Measurements from ENCODE around the gene TMOD1. TPM values are rescaled to one million over a fixed set of nuclear protein-coding genes. Genes with fewer than 3 reads are reported as not detected.

The TMOD1 gene
- total RNA-seq, 2 donors from 2014 or later, result 1.0 to 4.9 TPM

GRCh38 chr9:97547098-97547829, 45.8 kb downstream of the TMOD1 start:
- intact Hi-C loops (cut with DNase I), result no loop called here
- Histone ChIP-seq H3K27me3 (no peaks in the 10 kb centered on the region), H3K27ac (no peak overlapping the region), H3K4me1 (no peaks in the 10 kb centered on the region), H3K4me3 (no peak overlapping the region), H3K36me3 (no peaks in the 10 kb centered on the region), H3K9me3 (no peaks in the 10 kb centered on the region), H3K9ac (ENCODE audit: low read depth in 2 of 2, low read length in 2 of 2) (no peak overlapping the region)
- DNase-seq, result no peak
- no peak for TF ChIP-seq CTCF (IDR thresholded peaks at IDR 0.05)

- Histone ChIP-seq H3K4me1 (no peaks in the 10 kb centered on the region), H3K27ac (no peak overlapping the region), H3K36me3 (no peaks in the 10 kb centered on the region), H3K9me3 (no peaks in the 10 kb centered on the region), H3K27me3 (no peaks in the 10 kb centered on the region), H3K4me3 (no peak overlapping the region), H3K9ac (ENCODE audit: low read depth in 2 of 2, low read length in 2 of 2) (no peak overlapping the region)
- no peak for DNase-seq
- TF ChIP-seq CTCF (IDR thresholded peaks at IDR 0.05), result no peak
- intact Hi-C loops (cut with DNase I), result no loop called here
Observed at GRCh38 chr9:97548379-97548778, 46.9 kb downstream of the TMOD1 start.

- Histone ChIP-seq H3K36me3 (no peaks in the 10 kb centered on the region), H3K4me3 (no peak overlapping the region), H3K27ac (no peak overlapping the region), H3K4me1 (no peaks in the 10 kb centered on the region), H3K27me3 (no peaks in the 10 kb centered on the region), H3K9ac (ENCODE audit: low read depth in 2 of 2, low read length in 2 of 2) (no peak overlapping the region), H3K9me3 (no peaks in the 10 kb centered on the region)
- no peak for TF ChIP-seq CTCF (IDR thresholded peaks at IDR 0.05)
- intact Hi-C loops (cut with DNase I), result no loop called here
- no peak for DNase-seq
Observed at GRCh38 chr9:97548819-97549540, 47.5 kb downstream of the TMOD1 start.

- no peak for TF ChIP-seq CTCF (IDR thresholded peaks at IDR 0.05)
- Histone ChIP-seq H3K4me1 (no peaks in the 10 kb centered on the region), H3K27me3 (no peaks in the 10 kb centered on the region), H3K4me3 (no peak overlapping the region), H3K9me3 (no peaks in the 10 kb centered on the region), H3K27ac (no peak overlapping the region), H3K9ac (ENCODE audit: low read depth in 2 of 2, low read length in 2 of 2) (no peak overlapping the region), H3K36me3 (no peaks in the 10 kb centered on the region)
- intact Hi-C loops (cut with DNase I), result no loop called here
- DNase-seq, result no peak
Observed at GRCh38 chr9:97550386-97550785, 48.9 kb downstream of the TMOD1 start.

- Histone ChIP-seq H3K9ac (ENCODE audit: low read depth in 2 of 2, low read length in 2 of 2) (no peak overlapping the region), H3K27me3 (no peaks in the 10 kb centered on the region), H3K9me3 (no peaks in the 10 kb centered on the region), H3K4me1 (no peaks in the 10 kb centered on the region), H3K4me3 (no peak overlapping the region), H3K27ac (no peak overlapping the region), H3K36me3 (no peaks in the 10 kb centered on the region)
- TF ChIP-seq CTCF (IDR thresholded peaks at IDR 0.05), result no peak
- no peak for DNase-seq
- intact Hi-C loops (cut with DNase I), result no loop called here
Observed at GRCh38 chr9:97551308-97551707, 49.8 kb downstream of the TMOD1 start.
